ENCODE measurements around the gene DHRS2.

The DHRS2 gene

GRCh38 chr14:23603103-23603502 lies 33.1 kb upstream of the DHRS2 start:
- DNase-seq (no peak), ATAC-seq (ENCODE audit: insufficient read depth, low read depth) (no peak)
- Histone ChIP-seq H3K9me3 (ENCODE audit: insufficient read depth, low read length, severe bottlenecking) (no peaks in the 10 kb centered on the region), H3K79me2 (ENCODE audit: insufficient read depth, low read length) (no peaks in the 10 kb centered on the region), H3K4me3 (ENCODE audit: low read depth in 1 of 2, low read length in 2 of 2) (no peak overlapping the region), H3K9ac (ENCODE audit: low read depth, low read length) (no peak overlapping the region), H3K4me2 (ENCODE audit: insufficient read depth, low read length) (no peak overlapping the region), H4K20me1 (ENCODE audit: insufficient read depth, low read length) (no peaks in the 10 kb centered on the region), H2AFZ (ENCODE audit: low read depth, low read length) (no peak overlapping the region), H3K4me1 (ENCODE audit: insufficient read depth, low read length) (no peaks in the 10 kb centered on the region), H3K27me3 (ENCODE audit: insufficient read depth, low read length, poor library complexity) (peaks cover 6% of the 10 kb centered on the region), H3K27ac (ENCODE audit: low read length) (no peak overlapping the region), H3K36me3 (ENCODE audit: insufficient read depth, low read length) (no peaks in the 10 kb centered on the region)
- TF ChIP-seq, protein P1, sequence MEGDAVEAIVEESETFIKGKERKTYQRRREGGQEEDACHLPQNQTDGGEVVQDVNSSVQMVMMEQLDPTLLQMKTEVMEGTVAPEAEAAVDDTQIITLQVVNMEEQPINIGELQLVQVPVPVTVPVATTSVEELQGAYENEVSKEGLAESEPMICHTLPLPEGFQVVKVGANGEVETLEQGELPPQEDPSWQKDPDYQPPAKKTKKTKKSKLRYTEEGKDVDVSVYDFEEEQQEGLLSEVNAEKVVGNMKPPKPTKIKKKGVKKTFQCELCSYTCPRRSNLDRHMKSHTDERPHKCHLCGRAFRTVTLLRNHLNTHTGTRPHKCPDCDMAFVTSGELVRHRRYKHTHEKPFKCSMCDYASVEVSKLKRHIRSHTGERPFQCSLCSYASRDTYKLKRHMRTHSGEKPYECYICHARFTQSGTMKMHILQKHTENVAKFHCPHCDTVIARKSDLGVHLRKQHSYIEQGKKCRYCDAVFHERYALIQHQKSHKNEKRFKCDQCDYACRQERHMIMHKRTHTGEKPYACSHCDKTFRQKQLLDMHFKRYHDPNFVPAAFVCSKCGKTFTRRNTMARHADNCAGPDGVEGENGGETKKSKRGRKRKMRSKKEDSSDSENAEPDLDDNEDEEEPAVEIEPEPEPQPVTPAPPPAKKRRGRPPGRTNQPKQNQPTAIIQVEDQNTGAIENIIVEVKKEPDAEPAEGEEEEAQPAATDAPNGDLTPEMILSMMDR (IDR thresholded peaks at IDR 0.05; ENCODE audit: borderline replicate concordance, extremely low read depth, low read length, poor library complexity, severe bottlenecking) = no peak
- TF ChIP-seq EZH2 (IDR thresholded peaks at IDR 0.05; ENCODE audit: borderline replicate concordance, low read depth, low read length, severe bottlenecking) = no peak

GRCh38 chr14:23604148-23604547 lies 32.0 kb upstream of the DHRS2 start:
- H4K20me1 ChIP-seq (ENCODE audit: insufficient read depth, low read length) = no peaks in the 10 kb centered on the region
- H2AFZ ChIP-seq (ENCODE audit: low read depth, low read length) = no peak overlapping the region
- TF ChIP-seq EZH2 (IDR thresholded peaks at IDR 0.05; ENCODE audit: borderline replicate concordance, low read depth, low read length, severe bottlenecking) = no peak
- TF ChIP-seq, protein P1 (IDR thresholded peaks at IDR 0.05; ENCODE audit: borderline replicate concordance, extremely low read depth, low read length, poor library complexity, severe bottlenecking) = no peak
- no peak for DNase-seq
- H3K9ac ChIP-seq (ENCODE audit: low read depth, low read length) = no peak overlapping the region
- no peak overlapping the region for H3K4me2 ChIP-seq (ENCODE audit: insufficient read depth, low read length)
- H3K27me3 ChIP-seq (ENCODE audit: insufficient read depth, low read length, poor library complexity) = peaks cover 6% of the 10 kb centered on the region
- no peaks in the 10 kb centered on the region for H3K79me2 ChIP-seq (ENCODE audit: insufficient read depth, low read length)
- no peaks in the 10 kb centered on the region for H3K36me3 ChIP-seq (ENCODE audit: insufficient read depth, low read length)
- no peaks in the 10 kb centered on the region for H3K4me1 ChIP-seq (ENCODE audit: insufficient read depth, low read length)
- ATAC-seq (ENCODE audit: insufficient read depth, low read depth) = no peak
- H3K27ac ChIP-seq (ENCODE audit: low read length) = no peak overlapping the region
- no peaks in the 10 kb centered on the region for H3K9me3 ChIP-seq (ENCODE audit: insufficient read depth, low read length, severe bottlenecking)
- no peak overlapping the region for H3K4me3 ChIP-seq (ENCODE audit: low read depth in 1 of 2, low read length in 2 of 2)

DNA sequence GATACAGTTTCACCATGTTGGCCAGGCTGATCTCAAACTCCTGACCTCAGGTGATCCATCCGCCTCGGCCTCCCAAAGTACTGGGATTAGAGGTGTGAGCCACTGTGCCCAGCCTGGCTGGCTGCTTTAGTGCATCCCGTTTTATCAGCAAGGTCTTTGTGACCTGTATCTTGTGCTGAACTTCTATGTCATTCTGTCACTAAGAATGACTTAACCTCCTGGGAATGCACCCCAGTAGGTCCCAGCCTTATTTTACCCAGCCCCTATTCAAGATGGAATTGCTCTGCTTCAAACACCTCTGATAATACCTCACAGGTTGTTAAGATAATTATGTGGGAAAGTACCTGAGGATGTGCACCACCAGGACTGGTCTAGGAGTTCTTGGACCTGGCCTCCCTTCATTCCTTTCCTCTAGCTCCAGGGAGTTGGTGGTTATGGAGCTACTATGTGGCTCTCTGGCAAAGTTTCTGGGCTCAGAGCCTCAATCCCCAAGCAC lies 31.4 kb upstream of the DHRS2 start:
- Histone ChIP-seq H3K4me3 (ENCODE audit: low read depth in 1 of 2, low read length in 2 of 2) (no peak overlapping the region), H3K4me1 (ENCODE audit: insufficient read depth, low read length) (peaks cover 2% of the 10 kb centered on the region), H3K36me3 (ENCODE audit: insufficient read depth, low read length) (no peaks in the 10 kb centered on the region), H3K79me2 (ENCODE audit: insufficient read depth, low read length) (no peaks in the 10 kb centered on the region), H3K27ac (ENCODE audit: low read length) (no peak overlapping the region), H3K4me2 (ENCODE audit: insufficient read depth, low read length) (no peak overlapping the region), H4K20me1 (ENCODE audit: insufficient read depth, low read length) (no peaks in the 10 kb centered on the region), H3K9me3 (ENCODE audit: insufficient read depth, low read length, severe bottlenecking) (peaks cover under 1% of the 10 kb centered on the region), H3K9ac (ENCODE audit: low read depth, low read length) (no peak overlapping the region), H2AFZ (ENCODE audit: low read depth, low read length) (no peak overlapping the region), H3K27me3 (ENCODE audit: insufficient read depth, low read length, poor library complexity) (peaks cover 6% of the 10 kb centered on the region)
- no peak for TF ChIP-seq EZH2 (IDR thresholded peaks at IDR 0.05; ENCODE audit: borderline replicate concordance, low read depth, low read length, severe bottlenecking)
- TF ChIP-seq, protein P1 (IDR thresholded peaks at IDR 0.05; ENCODE audit: borderline replicate concordance, extremely low read depth, low read length, poor library complexity, severe bottlenecking) = no peak
- DNase-seq = no peak
- no peak for ATAC-seq (ENCODE audit: insufficient read depth, low read depth)

Measured in DND-41 (cell line).